Body of pancreas (tissue), 4 donors: ENCODE results near the gene HOXC4. TPM values are rescaled to one million over a fixed set of nuclear protein-coding genes. Genes with fewer than 3 reads are reported as not detected.

Experiments used
- ATAC-seq: fragments of 150-250 bp; one replicate; pipeline ENCODE4 v1.9.1; 2016
- DNase-seq, 4 donors: peaks; one replicate each; pipeline ENCODE4 v3.0.0-alpha.2; 2019
- H3K27ac ChIP-seq, 4 donors: fragments of 200-600 bp; sonication (generic); 1 replicate in 3 of 4; 2 replicates in 1 of 4; pipeline versions ENCODE4 v1.5.1 to v1.6.1; 2016 to 2019; ENCODE audit warnings: mild to moderate bottlenecking in 1 of 4, mixed read lengths in 1 of 4, moderate library complexity in 1 of 4
- H3K27me3 ChIP-seq, 2 donors: fragments of 200-600 bp; sonication (generic); one replicate each; pipeline ENCODE4 v1.6.0; 2016; ENCODE audit warnings: mild to moderate bottlenecking in 1 of 2
- H3K36me3 ChIP-seq, 2 donors: fragments of 200-600 bp; sonication (generic); replicated peaks in 1 of 2; 2 replicates each; pipeline ENCODE4 v1.5.1; 2016; ENCODE audit warnings: low read depth in 2 of 2; ENCODE audit not compliant: insufficient read depth in 1 of 2
- H3K4me1 ChIP-seq: fragments of 200-600 bp; sonication (generic); one replicate; pipeline ENCODE4 v1.6.0; 2016
- H3K4me3 ChIP-seq, 2 donors: fragments of 200-600 bp; sonication (generic); 1 replicate in 1 of 2; 2 replicates in 1 of 2; pipeline ENCODE4 v1.5.1; 2016 to 2019
- H3K9me3 ChIP-seq, 3 donors: fragments of 200-600 bp; sonication (generic); 1 replicate in 2 of 3; 2 replicates in 1 of 3; pipeline ENCODE4 v1.5.1; 2016
- POLR2A ChIP-seq, 3 donors: fragments of 450-650 bp; IDR thresholded peaks; one replicate each; pipeline ENCODE4 v1.6.1; 2016; ENCODE audit warnings: antibody characterized with exemption in 3 of 3, mild to moderate bottlenecking in 2 of 3
- WGBS, 2 donors: methylation state at CpG; one replicate each; pipeline ENCODE4 v1.1.5; 2017; 5-methylcytosine and 5-hydroxymethylcytosine counted together
- intact Hi-C: fragments of 100-400 bp; cut with DNase I; formaldehyde crosslinking; loops from one replicate; pipeline ENCODE4 v1.15.1; 2023
- total RNA-seq, 2 donors: library from RNA; depleted of rRNA; stranded (reverse); fragments of >200 nt; gene quantifications; one replicate each; pipeline ENCODE4 v1.1.0, GENCODE V29; 2016
- TF ChIP-seq, protein P1 (sequence below), 7 experiments: fragments of 450-650 bp in 4 of 7; fragments of 200-600 bp in 3 of 7; sonication (generic) in 3 of 7; IDR thresholded peaks; one replicate each; pipeline ENCODE4 v1.5.1; 2016 to 2019; ENCODE audit warnings: antibody characterized with exemption in 7 of 7

HOXC4 gene
- total RNA-seq, 2 donors from 2014 or later: not detected

DNA sequence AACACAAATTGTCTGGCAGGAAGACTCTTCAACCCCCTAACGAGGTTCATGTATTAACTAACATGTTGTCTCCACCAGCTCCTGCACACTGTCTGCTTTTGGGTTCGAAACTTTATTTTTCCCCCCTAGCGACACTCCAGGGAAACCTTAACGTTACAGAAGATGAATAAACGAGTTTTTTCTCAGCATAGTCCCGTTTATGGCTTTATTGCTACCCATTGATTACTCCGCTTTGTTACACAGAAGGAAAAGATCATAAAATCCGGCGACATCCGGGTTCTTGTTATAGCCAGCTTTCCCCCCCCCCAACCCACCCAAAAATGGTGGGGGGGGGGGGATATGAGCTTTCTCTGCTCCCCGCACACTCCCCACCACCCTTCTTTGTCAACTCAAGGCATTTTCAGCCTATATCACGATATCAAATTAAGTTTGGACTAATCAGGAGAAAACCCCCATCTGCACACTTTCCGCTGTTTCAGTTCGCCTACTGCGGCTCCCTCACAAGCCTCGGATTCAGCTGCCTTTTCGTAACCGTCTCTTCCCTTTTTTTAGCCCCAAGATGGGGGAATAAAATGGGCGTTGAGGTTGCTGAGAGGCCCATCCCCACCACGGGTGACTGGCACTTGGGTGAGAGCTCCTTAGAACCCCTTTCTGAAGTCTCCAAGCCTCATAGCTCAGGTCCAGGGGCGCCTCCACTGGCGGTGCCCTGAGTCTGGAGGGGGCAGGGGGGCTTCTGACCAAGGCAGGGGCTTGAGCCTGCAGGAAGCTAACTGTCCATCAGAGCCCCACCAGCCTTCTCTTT lies 26.8 kb upstream of the HOXC4 start:
- WGBS, 2 donors: 14 to 18% methylated on average over 21 to 22 of the region's 22 CpGs
- ATAC-seq (no peak), DNase-seq (no peak)
- Histone ChIP-seq H3K9me3 (no peaks in the 10 kb centered on the region), H3K36me3 (no peaks in the 10 kb centered on the region), H3K27me3 (peaks cover 0 to 39% of the 10 kb centered on the region in 2 donors), H3K4me3 (no peak overlapping the region), H3K4me1 (peaks cover 21% of the 10 kb centered on the region), H3K27ac (no peak overlapping the region)
- intact Hi-C loops: no loop called here
- TF ChIP-seq POLR2A (IDR thresholded peaks at IDR 0.05): no peak
- TF ChIP-seq, protein P1, sequence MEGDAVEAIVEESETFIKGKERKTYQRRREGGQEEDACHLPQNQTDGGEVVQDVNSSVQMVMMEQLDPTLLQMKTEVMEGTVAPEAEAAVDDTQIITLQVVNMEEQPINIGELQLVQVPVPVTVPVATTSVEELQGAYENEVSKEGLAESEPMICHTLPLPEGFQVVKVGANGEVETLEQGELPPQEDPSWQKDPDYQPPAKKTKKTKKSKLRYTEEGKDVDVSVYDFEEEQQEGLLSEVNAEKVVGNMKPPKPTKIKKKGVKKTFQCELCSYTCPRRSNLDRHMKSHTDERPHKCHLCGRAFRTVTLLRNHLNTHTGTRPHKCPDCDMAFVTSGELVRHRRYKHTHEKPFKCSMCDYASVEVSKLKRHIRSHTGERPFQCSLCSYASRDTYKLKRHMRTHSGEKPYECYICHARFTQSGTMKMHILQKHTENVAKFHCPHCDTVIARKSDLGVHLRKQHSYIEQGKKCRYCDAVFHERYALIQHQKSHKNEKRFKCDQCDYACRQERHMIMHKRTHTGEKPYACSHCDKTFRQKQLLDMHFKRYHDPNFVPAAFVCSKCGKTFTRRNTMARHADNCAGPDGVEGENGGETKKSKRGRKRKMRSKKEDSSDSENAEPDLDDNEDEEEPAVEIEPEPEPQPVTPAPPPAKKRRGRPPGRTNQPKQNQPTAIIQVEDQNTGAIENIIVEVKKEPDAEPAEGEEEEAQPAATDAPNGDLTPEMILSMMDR (IDR thresholded peaks at IDR 0.05): no peak

DNA sequence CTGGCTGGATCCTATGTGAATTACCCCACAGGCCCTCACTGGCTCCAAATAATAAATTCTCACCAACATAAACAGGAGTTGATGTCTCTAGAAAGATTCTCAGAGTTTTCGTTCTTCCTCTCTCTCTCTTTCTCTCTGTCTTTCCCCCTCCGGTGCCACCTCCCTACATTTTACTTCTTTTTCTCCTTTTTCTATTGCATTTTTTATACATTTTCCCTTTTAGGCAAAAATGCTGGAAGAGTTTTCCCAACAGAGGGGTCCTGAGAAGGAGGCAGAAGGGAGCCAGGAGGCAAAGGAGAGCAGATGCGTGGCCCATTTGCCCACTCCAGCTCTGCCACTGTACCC lies 26.2 kb upstream of the HOXC4 start:
- peaks cover 21% of the 10 kb centered on the region for H3K4me1 ChIP-seq
- TF ChIP-seq, protein P1 (IDR thresholded peaks at IDR 0.05): no peak
- no peak for TF ChIP-seq POLR2A (IDR thresholded peaks at IDR 0.05)
- DNase-seq (no peak), ATAC-seq (no peak)
- no peaks in the 10 kb centered on the region for H3K9me3 ChIP-seq
- H3K27ac ChIP-seq: no peak overlapping the region
- no peaks in the 10 kb centered on the region for H3K36me3 ChIP-seq
- H3K27me3 ChIP-seq: peaks cover 0 to 44% of the 10 kb centered on the region in 2 donors
- no peak overlapping the region for H3K4me3 ChIP-seq
- intact Hi-C loops: no loop called here
- WGBS, 2 donors: 32 to 58% methylated on average over 3 of the region's 3 CpGs

DNA sequence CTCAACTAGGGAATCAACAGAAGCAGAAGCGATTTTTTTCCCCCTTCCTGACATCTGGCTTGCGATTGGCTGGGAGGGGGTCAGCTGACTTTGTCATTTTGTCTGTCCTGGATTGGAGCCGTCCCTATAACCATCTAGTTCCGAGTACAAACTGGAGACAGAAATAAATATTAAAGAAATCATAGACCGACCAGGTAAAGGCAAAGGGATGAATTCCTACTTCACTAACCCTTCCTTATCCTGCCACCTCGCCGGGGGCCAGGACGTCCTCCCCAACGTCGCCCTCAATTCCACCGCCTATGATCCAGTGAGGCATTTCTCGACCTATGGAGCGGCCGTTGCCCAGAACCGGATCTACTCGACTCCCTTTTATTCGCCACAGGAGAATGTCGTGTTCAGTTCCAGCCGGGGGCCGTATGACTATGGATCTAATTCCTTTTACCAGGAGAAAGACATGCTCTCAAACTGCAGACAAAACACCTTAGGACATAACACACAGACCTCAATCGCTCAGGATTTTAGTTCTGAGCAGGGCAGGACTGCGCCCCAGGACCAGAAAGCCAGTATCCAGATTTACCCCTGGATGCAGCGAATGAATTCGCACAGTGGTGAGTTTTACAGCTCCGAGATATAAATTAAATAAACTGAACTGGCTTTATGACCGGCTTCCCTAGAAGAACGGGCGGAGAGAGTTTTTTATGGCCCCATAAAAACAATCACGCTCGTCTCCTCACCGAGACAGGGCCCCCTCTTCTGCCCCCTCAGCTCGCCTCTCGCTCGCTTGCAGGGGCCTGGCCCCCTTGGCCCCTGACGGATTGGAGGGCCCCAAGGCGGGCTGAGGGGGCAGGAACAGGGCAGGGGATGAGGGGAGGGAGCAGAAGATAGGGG lies 25.1 kb upstream of the HOXC4 start, which contains the start of gene HOXC6:
Gene HOXC6 (plus strand): TSS at position 127 of the 888 bp plus-strand sequence. CDS start 82 bp downstream, at position 209.
- DNase-seq: no peak
- Histone ChIP-seq H3K36me3 (no peaks in the 10 kb centered on the region), H3K9me3 (no peaks in the 10 kb centered on the region), H3K27ac (no peak within 1 kb of the TSS), H3K4me3 (no peak within 1 kb of the TSS), H3K27me3 (peaks cover 4 to 54% of the 10 kb centered on the region in 2 donors), H3K4me1 (peaks cover 31% of the 10 kb centered on the region)
- TF ChIP-seq, protein P1 (IDR thresholded peaks at IDR 0.05): no peak
- whole genome bisulfite sequencing, 2 donors: 5 to 9% methylated on average over 35 to 36 of the region's 36 CpGs
- intact Hi-C loops: no loop called here
- ATAC-seq: peak; percentile 10

DNA sequence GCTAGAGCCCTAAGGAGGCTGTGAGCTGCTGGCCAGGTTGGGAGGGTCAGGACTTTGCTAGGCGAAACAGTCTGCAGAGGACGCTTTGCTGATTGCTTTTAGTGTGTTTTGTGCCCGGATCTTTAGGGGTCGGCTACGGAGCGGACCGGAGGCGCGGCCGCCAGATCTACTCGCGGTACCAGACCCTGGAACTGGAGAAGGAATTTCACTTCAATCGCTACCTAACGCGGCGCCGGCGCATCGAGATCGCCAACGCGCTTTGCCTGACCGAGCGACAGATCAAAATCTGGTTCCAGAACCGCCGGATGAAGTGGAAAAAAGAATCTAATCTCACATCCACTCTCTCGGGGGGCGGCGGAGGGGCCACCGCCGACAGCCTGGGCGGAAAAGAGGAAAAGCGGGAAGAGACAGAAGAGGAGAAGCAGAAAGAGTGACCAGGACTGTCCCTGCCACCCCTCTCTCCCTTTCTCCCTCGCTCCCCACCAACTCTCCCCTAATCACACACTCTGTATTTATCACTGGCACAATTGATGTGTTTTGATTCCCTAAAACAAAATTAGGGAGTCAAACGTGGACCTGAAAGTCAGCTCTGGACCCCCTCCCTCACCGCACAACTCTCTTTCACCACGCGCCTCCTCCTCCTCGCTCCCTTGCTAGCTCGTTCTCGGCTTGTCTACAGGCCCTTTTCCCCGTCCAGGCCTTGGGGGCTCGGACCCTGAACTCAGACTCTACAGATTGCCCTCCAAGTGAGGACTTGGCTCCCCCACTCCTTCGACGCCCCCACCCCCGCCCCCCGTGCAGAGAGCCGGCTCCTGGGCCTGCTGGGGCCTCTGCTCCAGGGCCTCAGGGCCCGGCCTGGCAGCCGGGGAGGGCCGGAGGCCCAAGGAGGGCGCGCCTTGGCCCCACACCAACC lies 23.9 kb upstream of the HOXC4 start:
- no peak for ATAC-seq
- no peaks in the 10 kb centered on the region for H3K9me3 ChIP-seq
- intact Hi-C loops: loop anchor here (5.0 kb wide), 1 partner anchor 163 kb away; no protein-coding TSS in a partner anchor
- no peak overlapping the region for H3K27ac ChIP-seq
- peaks cover 4 to 54% of the 10 kb centered on the region in 2 donors for H3K27me3 ChIP-seq
- H3K4me1 ChIP-seq: peaks cover 37% of the 10 kb centered on the region
- no peaks in the 10 kb centered on the region for H3K36me3 ChIP-seq
- DNase-seq: no peak
- 24 to 25% methylated on average over 37 to 49 of the region's 53 CpGs for WGBS, 2 donors
- no peak overlapping the region for H3K4me3 ChIP-seq
- TF ChIP-seq POLR2A (IDR thresholded peaks at IDR 0.05): no peak
